Natural killer cell (primary cell): ENCODE data around the gene C1orf159. TPM values are rescaled to one million over a fixed set of nuclear protein-coding genes. Genes with fewer than 3 reads are reported as not detected.
A peak's percentile ranks its signal among the peaks of the same experiment; 100 is the strongest.

Source experiments
- ATAC-seq, 3 donors: fragments of 150-1000 bp in 2 of 3; fragments of 200-7000 bp in 1 of 3; cut with Tn5 transposase; 1 replicate in 1 of 3; 2 replicates in 2 of 3; pipeline ENCODE4 v1.10.0; 2021; ENCODE audit warnings: mild to moderate bottlenecking in 2 of 3, moderate library complexity in 2 of 3
- DNase-seq, 2 donors: peaks; one replicate each; pipeline versions ENCODE4 v3.0.0 to v3.0.0-alpha.2; 2013 to 2021; ENCODE audit warnings: mixed read lengths in 1 of 2
- H3K27ac ChIP-seq: one replicate; pipeline ENCODE4 v1.5.1; 2013; ENCODE audit warnings: mild to moderate bottlenecking, low read length
- H3K27me3 ChIP-seq: one replicate; pipeline ENCODE4 v1.6.1; 2013; ENCODE audit warnings: low read length; ENCODE audit not compliant: control insufficient read depth, insufficient read depth
- H3K36me3 ChIP-seq: one replicate; pipeline ENCODE4 v1.6.1; 2013; ENCODE audit warnings: low read length; ENCODE audit not compliant: control insufficient read depth, insufficient read depth
- H3K4me1 ChIP-seq: one replicate; pipeline ENCODE4 v1.6.1; 2013; ENCODE audit warnings: low read length; ENCODE audit not compliant: control insufficient read depth, insufficient read depth
- H3K4me3 ChIP-seq: one replicate; pipeline ENCODE4 v1.5.1; 2013; ENCODE audit warnings: low read length
- H3K9me3 ChIP-seq: one replicate; pipeline ENCODE4 v1.6.1; 2013; ENCODE audit warnings: low read length; ENCODE audit not compliant: control insufficient read depth, insufficient read depth
- H3K27ac Mint-ChIP-seq, 2 donors: one replicate each; pipeline ENCODE4 v1.8.0; 2022; ENCODE audit warnings: mild to moderate bottlenecking in 2 of 2, mixed read lengths in 2 of 2, moderate library complexity in 1 of 2
- H3K27me3 Mint-ChIP-seq, 2 donors: one replicate each; pipeline ENCODE4 v1.8.0; 2022; ENCODE audit warnings: low read depth in 2 of 2, mixed read lengths in 2 of 2
- H3K36me3 Mint-ChIP-seq: one replicate; pipeline ENCODE4 v1.8.0; 2022; ENCODE audit warnings: mixed read lengths
- H3K4me1 Mint-ChIP-seq, 2 donors: one replicate each; pipeline ENCODE4 v1.8.0; 2022; ENCODE audit warnings: mixed read lengths in 2 of 2
- H3K4me3 Mint-ChIP-seq: one replicate; pipeline ENCODE4 v1.8.0; 2022; ENCODE audit warnings: mild to moderate bottlenecking, moderate library complexity, mixed read lengths
- H3K9me3 Mint-ChIP-seq, 2 donors: one replicate each; pipeline ENCODE4 v1.8.0; 2022; ENCODE audit warnings: mixed read lengths in 2 of 2
- CTCF ChIP-seq: fragments of 200-600 bp; IDR thresholded peaks from one replicate; pipeline ENCODE4 v1.8.0; 2022; ENCODE audit warnings: antibody characterized with exemption
- WGBS: methylation state at CpG from one replicate; pipeline ENCODE4 v1.1.7; 2013; ENCODE audit warnings: missing lambda C conversion rate; ENCODE audit not compliant: insufficient coverage; 5-methylcytosine and 5-hydroxymethylcytosine counted together
- intact Hi-C: fragments of 100-400 bp; cut with micrococcal nuclease; formaldehyde crosslinking; loops from one replicate; pipeline ENCODE4 v1.14.2; 2022
- total RNA-seq, 4 donors: library from RNA; stranded (reverse); fragments of 120-200 nt in 1 of 4; gene quantifications; one replicate each; pipeline versions ENCODE4 v1.2.3 to v1.2.4, GENCODE V29; 2013 to 2022

The C1orf159 gene
- total RNA-seq, 3 donors from 2014 or later (not counting 1 experiment from before 2014, with no cell fraction given): 19.6 to 25.1 (median 21.5) TPM

DNA sequence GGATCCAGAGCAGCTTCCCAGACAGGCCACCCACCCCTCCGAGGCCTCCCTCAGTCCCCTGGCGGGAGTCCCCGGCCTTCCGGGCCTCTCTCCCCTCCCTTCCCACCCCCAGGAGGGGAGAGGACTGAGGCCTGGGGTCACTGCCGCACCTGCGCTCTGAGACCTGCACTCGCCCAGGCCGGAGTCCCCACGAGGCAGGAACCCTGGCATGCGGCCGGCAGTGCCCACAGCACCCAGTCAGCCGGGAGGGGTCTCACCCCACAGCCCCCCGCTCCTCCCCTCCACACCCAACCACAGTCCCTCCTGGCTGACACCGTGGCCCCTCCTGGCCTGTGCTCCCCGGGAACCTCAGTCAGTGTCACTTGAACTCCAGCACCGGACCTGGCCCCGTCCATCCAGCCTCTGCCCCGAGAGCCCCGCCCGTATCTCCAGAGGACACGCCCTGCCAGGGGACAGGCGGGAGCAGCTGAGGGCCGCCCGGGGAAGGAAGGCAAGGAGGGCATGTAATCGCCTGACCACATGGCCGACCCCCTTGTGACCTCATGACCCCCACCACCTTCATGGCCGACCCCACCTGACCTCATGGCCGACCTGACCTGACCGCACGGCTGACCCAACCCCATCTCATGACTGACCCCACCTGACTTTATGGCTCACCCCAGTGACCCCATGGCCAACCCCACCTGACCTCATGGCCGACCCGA is 29.1 kb upstream of the C1orf159 start:
- Mint-ChIP-seq H3K27ac (peak overlapping the region in 1 of 2 donors; percentile 35), H3K9me3 (no peaks in the 10 kb centered on the region), H3K36me3 (no peaks in the 10 kb centered on the region), H3K27me3 (no peaks in the 10 kb centered on the region), H3K4me3 (no peak overlapping the region), H3K4me1 (peaks cover 0 to 11% of the 10 kb centered on the region in 2 donors)
- WGBS: 83% methylated on average over 32 of the region's 32 CpGs
- peak overlapping the region; percentile 83 for H3K27ac ChIP-seq
- DNase-seq: no peak
- H3K4me3 ChIP-seq: no peak overlapping the region
- peaks cover 26% of the 10 kb centered on the region for H3K4me1 ChIP-seq
- H3K27me3 ChIP-seq: no peaks in the 10 kb centered on the region
- H3K9me3 ChIP-seq: no peaks in the 10 kb centered on the region
- TF ChIP-seq CTCF: no peak
- ATAC-seq: no peak
- H3K36me3 ChIP-seq: no peaks in the 10 kb centered on the region
- intact Hi-C loops: no loop called here

DNA sequence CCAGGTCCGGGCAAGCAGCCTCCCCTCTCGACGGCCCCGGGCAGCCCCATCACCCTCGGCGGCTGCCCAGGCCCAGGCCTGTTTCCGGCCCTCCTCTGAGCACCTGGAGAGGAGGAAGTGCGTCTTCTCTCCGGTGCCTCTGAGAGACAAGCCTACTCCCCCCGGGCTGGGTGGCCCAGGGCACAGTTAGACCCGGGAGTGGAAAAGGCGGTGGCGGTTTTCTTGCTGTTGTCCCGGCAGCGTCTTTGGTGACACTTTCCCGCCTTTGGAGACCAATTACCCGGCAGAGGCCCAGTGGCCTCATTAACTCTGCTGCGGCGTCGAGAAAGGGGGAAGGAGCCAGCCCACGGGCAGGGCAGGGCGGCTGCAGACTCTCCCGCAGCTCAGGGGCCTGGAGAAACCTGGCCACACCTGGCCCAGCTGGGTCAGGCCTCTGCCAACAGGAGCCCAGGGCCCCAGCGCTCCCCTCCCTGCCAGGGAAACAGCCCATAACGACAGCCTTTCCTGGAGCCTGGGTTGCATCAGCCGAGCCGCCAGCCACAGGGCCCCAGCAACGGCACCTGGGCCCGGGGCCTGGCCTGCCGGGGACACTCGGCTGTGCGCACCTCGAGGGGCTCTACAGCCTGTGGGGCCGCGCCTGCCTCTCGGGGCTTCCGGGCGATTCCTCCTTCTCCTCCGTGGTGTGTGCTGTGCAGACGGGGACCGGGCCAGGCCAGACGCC is 28.4 kb upstream of the C1orf159 start:
- H3K27ac ChIP-seq: peak overlapping the region; percentile 83
- peak overlapping the region in 1 of 2 donors; percentile 78 for H3K27ac Mint-ChIP-seq
- no peaks in the 10 kb centered on the region for H3K27me3 Mint-ChIP-seq
- H3K36me3 ChIP-seq: no peaks in the 10 kb centered on the region
- no peaks in the 10 kb centered on the region for H3K9me3 Mint-ChIP-seq
- WGBS: 26% methylated on average over 42 of the region's 42 CpGs
- peaks cover 26% of the 10 kb centered on the region for H3K4me1 ChIP-seq
- ATAC-seq (peak; percentile 71 to 82 (median 79)), DNase-seq (peak in 1 of 2 donors; percentile 77)
- intact Hi-C loops: no loop called here
- H3K4me3 ChIP-seq: no peak overlapping the region
- no peaks in the 10 kb centered on the region for H3K27me3 ChIP-seq
- TF ChIP-seq CTCF: no peak
- no peak overlapping the region for H3K4me3 Mint-ChIP-seq
- H3K4me1 Mint-ChIP-seq: peaks cover 0 to 11% of the 10 kb centered on the region in 2 donors
- H3K36me3 Mint-ChIP-seq: no peaks in the 10 kb centered on the region
- H3K9me3 ChIP-seq: no peaks in the 10 kb centered on the region

DNA sequence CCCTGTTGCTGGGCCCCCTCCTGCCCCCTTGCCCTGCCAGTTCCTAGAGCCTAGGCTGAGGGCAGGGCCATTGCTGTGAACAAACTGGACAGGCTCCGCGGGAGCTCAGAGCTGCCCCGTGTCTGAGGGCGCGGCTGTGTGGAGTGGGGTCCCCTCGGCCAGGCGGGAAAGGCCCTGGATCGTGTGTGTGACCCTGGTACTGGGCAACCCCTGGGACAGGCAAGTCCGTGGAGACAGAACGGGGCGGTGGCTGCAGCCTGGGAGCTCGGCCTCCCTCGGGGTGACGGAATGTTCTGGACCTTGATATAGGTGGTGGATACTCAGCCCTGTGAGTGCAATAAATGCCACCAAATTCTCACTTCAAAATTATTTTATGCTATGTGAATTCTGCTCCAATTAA is 27.7 kb upstream of the C1orf159 start:
- Histone ChIP-seq H3K4me1 (peaks cover 28% of the 10 kb centered on the region), H3K27me3 (no peaks in the 10 kb centered on the region), H3K4me3 (no peak overlapping the region), H3K9me3 (no peaks in the 10 kb centered on the region), H3K27ac (peak overlapping the region; percentile 83), H3K36me3 (no peaks in the 10 kb centered on the region)
- DNase-seq (no peak), ATAC-seq (no peak)
- peaks cover 0 to 11% of the 10 kb centered on the region in 2 donors for H3K4me1 Mint-ChIP-seq
- WGBS: 94% methylated on average over 14 of the region's 14 CpGs
- H3K9me3 Mint-ChIP-seq: no peaks in the 10 kb centered on the region
- H3K27ac Mint-ChIP-seq: peak overlapping the region in 1 of 2 donors; percentile 78
- intact Hi-C loops: no loop called here
- no peaks in the 10 kb centered on the region for H3K36me3 Mint-ChIP-seq
- TF ChIP-seq CTCF: no peak
- H3K27me3 Mint-ChIP-seq: no peaks in the 10 kb centered on the region
- no peak overlapping the region for H3K4me3 Mint-ChIP-seq
